ENCODE measurements around the gene IFNA2.
"Not testable (repeated sequence)": the region's sequence is repeated elsewhere in the genome, so short reads cannot be mapped to it uniquely, and the experiment has no call there.

Gene IFNA2

GRCh38 chr9:21385131-21385670 lies at the start of gene IFNA2:
Gene IFNA2, minus strand, starts transcription at chr9:21385398. Its CDS starts 69 bp downstream, at chr9:21385329.
- TF ChIP-seq CTCF (IDR thresholded peaks at IDR 0.05; ENCODE audit: insufficient read depth, missing control alignments), result no peak
- no peak for DNase-seq (ENCODE audit: insufficient read length, low spot score)
- FAIRE-seq, result no peak

GRCh38 chr9:21435015-21435383 lies 49.8 kb upstream of the IFNA2 start:
- not testable (repeated sequence) for FAIRE-seq; DNase-seq (ENCODE audit: insufficient read length, low spot score)

- FAIRE-seq (no peak), DNase-seq (ENCODE audit: insufficient read length, low spot score) (no peak)
- TF ChIP-seq CTCF (IDR thresholded peaks at IDR 0.05; ENCODE audit: insufficient read depth, missing control alignments), result peak; percentile 76
These were observed 49.2 kb upstream of the IFNA2 start for GRCh38 chr9:21434202-21435014.

- FAIRE-seq, result no peak
- DNase-seq (ENCODE audit: insufficient read length, low spot score), result no peak
- TF ChIP-seq CTCF (IDR thresholded peaks at IDR 0.05; ENCODE audit: insufficient read depth, missing control alignments), result no peak
These were observed 47.7 kb upstream of the IFNA2 start for GRCh38 chr9:21432672-21433425.

DNA sequence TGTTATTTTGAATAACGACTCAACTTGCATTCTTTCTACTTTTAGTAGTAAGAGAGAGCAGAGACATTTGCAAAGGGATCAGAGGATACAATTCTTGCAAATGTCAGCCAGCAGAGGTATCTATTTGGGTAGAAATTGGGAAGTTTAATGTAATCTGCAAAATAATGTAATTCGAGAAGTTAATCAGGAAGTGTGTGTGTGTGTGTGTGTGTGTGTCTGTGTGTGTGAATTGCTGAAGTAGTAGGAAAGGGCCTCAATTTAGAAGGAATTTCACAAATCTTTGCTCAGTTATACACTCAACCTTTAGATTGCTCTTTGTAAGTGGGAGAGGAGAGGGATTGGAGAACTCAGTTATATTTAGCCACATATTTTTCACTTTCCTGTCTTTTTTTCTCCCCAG lies 44.0 kb upstream of the IFNA2 start:
- TF ChIP-seq CTCF (IDR thresholded peaks at IDR 0.05; ENCODE audit: insufficient read depth, missing control alignments), result no peak
- FAIRE-seq (no peak), DNase-seq (ENCODE audit: insufficient read length, low spot score) (no peak)

GRCh38 chr9:21428235-21428634 lies 43.0 kb upstream of the IFNA2 start:
- TF ChIP-seq CTCF (IDR thresholded peaks at IDR 0.05; ENCODE audit: insufficient read depth, missing control alignments), result no peak
- DNase-seq (ENCODE audit: insufficient read length, low spot score), result no peak
- FAIRE-seq, result no peak

DNA sequence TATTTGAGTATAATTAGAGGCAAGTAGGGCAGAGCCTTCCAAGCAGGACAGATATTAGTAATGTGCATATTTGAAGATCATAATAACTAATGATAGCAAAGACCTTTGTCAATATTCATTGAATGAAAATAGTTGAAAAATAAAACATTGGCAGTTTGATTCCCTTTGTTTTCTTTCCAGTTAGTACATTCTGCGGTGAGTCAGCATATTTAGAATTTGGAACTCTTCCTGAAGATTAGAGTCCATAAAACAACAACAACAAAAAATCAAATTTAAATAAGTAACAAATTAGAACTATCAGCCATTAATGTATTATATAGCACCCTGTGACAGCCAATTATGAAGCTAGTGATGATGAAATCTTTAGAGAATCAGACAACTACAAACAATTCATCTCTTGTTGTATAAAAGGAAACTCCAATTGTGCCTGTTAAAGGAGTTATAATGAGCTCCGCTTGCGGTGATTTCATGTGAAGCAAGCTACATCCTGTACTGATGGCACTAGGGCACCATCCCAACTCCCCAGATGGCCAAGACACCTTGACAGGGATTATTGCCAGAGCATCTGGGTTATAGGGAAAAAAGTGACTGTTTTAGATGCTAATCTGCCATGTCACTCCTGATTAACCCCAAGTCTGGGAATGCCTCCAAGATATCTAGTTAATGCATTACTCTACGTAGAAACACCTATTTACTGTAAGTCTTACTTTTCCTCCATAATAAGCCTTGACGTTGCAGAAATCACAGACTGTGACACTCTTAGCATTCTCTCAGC lies 30.5 kb upstream of the IFNA2 start:
- DNase-seq (ENCODE audit: insufficient read length, low spot score), result no peak
- TF ChIP-seq CTCF (IDR thresholded peaks at IDR 0.05; ENCODE audit: insufficient read depth, missing control alignments), result no peak
- no peak for FAIRE-seq

All from D721Med (cell line).